IMR-90 (cell line): ENCODE results near the gene CPA4. TPM values are rescaled to one million over a fixed set of nuclear protein-coding genes. Genes with fewer than 3 reads are reported as not detected.
A peak's percentile ranks its signal among the peaks of the same experiment; 100 is the strongest.

Source experiments
- ATAC-seq: fragments of 200-7000 bp; cut with Tn5 transposase; 2 replicates; pipeline ENCODE4 v1.9.1; 2020; ENCODE audit warnings: low read depth, mild to moderate bottlenecking, moderate library complexity
- BruUV-seq: library from RNA; stranded (reverse); fragments of 400-500 nt; replicated peaks from 2 replicates; lab custom pipeline; 2021; lab: Mats Ljungman, UMichigan
- CTCF ChIA-PET: fragments of 300-600 bp; formaldehyde crosslinking; extraction: SDS; loops from one replicate; lab custom pipeline; 2021; ENCODE audit warnings: antibody characterized with exemption; lab: Yijun Ruan, JAX
- POLR2A ChIA-PET: fragments of 300-600 bp; sonication (Branson Sonifier 250); formaldehyde crosslinking; loops from one replicate; lab custom pipeline; 2022; ENCODE audit warnings: antibody characterized with exemption; ENCODE audit not compliant: unreplicated experiment; lab: Charles Lee
- DNase-seq: peaks from one replicate; pipeline ENCODE4 v3.0.0; 2013
- H2AFZ ChIP-seq: replicated peaks from 2 replicates; pipeline ENCODE3; 2013; ENCODE audit warnings: low read length, mild to moderate bottlenecking; ENCODE audit not compliant: poor library complexity
- H2AK5ac ChIP-seq: 2 replicates; pipeline ENCODE4 v1.6.1; 2013; ENCODE audit warnings: low read depth, low read length, inconsistent platforms
- H2AK9ac ChIP-seq: replicated peaks from 2 replicates; pipeline ENCODE3; 2013; ENCODE audit warnings: mild to moderate bottlenecking, low read depth, low read length, moderate library complexity; ENCODE audit not compliant: poor library complexity
- H2BK120ac ChIP-seq: 2 replicates; pipeline ENCODE4 v1.6.1; 2013; ENCODE audit warnings: low read depth, low read length, inconsistent platforms
- H2BK15ac ChIP-seq: 3 replicates; pipeline ENCODE4 v1.6.1; 2013; ENCODE audit warnings: low read depth, low read length, inconsistent platforms
- H2BK20ac ChIP-seq: 2 replicates; pipeline ENCODE4 v1.6.1; 2013; ENCODE audit warnings: low read depth, mild to moderate bottlenecking, inconsistent platforms, low read length, moderate library complexity
- H2BK5ac ChIP-seq: 2 replicates; pipeline ENCODE4 v1.6.1; 2013; ENCODE audit warnings: mild to moderate bottlenecking, low read depth, low read length, inconsistent platforms; ENCODE audit not compliant: poor library complexity, severe bottlenecking
- H3K14ac ChIP-seq: replicated peaks from 2 replicates; pipeline ENCODE4 v1.6.1; 2013; ENCODE audit warnings: low read depth, low read length, inconsistent platforms
- H3K18ac ChIP-seq: 2 replicates; pipeline ENCODE4 v1.6.1; 2013; ENCODE audit warnings: low read depth, low read length, control low read depth
- H3K23ac ChIP-seq: 2 replicates; pipeline ENCODE4 v1.6.1; 2013; ENCODE audit warnings: low read depth, low read length, inconsistent platforms
- H3K27ac ChIP-seq: 2 replicates; pipeline ENCODE4 v1.5.1; 2013; ENCODE audit warnings: mild to moderate bottlenecking, control low read depth, low read length; ENCODE audit not compliant: insufficient read depth
- H3K27me3 ChIP-seq: 2 replicates; pipeline ENCODE4 v1.6.1; 2013; ENCODE audit warnings: low read length; ENCODE audit not compliant: control insufficient read depth, insufficient read depth
- H3K36me3 ChIP-seq: 2 replicates; pipeline ENCODE4 v1.6.1; 2013; ENCODE audit warnings: low read length, mixed read lengths; ENCODE audit not compliant: control insufficient read depth, insufficient read depth
- H3K4ac ChIP-seq: 2 replicates; pipeline ENCODE4 v1.6.1; 2013; ENCODE audit warnings: low read depth, low read length, inconsistent platforms
- H3K4me1 ChIP-seq: 2 replicates; pipeline ENCODE4 v1.6.1; 2013; ENCODE audit warnings: low read length, mixed read lengths; ENCODE audit not compliant: control insufficient read depth, insufficient read depth
- H3K4me2 ChIP-seq: 2 replicates; pipeline ENCODE4 v1.6.1; 2013; ENCODE audit warnings: low read depth, mild to moderate bottlenecking, control low read depth, low read length, moderate library complexity
- H3K4me3 ChIP-seq: 2 replicates; pipeline ENCODE4 v1.5.1; 2013; ENCODE audit warnings: low read depth, mild to moderate bottlenecking, control low read depth, low read length, moderate library complexity; ENCODE audit not compliant: insufficient read depth
- H3K56ac ChIP-seq: 2 replicates; pipeline ENCODE4 v1.6.1; 2013; ENCODE audit warnings: low read length, inconsistent platforms; ENCODE audit not compliant: insufficient read depth; ENCODE audit errors: extremely low read depth
- H3K79me1 ChIP-seq, 2 experiments: 2 replicates each; pipeline ENCODE4 v1.6.1; 2013; ENCODE audit warnings: low read length in 2 of 2, inconsistent platforms in 1 of 2, low read depth in 1 of 2
- H3K9ac ChIP-seq: 2 replicates; pipeline ENCODE4 v1.6.1; 2013; ENCODE audit warnings: low read depth, low read length, control low read depth
- H3K9me1 ChIP-seq: 2 replicates; pipeline ENCODE4 v1.6.1; 2013; ENCODE audit warnings: low read length, inconsistent platforms; ENCODE audit not compliant: insufficient read depth
- H3K9me3 ChIP-seq: 2 replicates; pipeline ENCODE4 v1.6.1; 2013; ENCODE audit warnings: low read length; ENCODE audit not compliant: control insufficient read depth, insufficient read depth
- H4K20me1 ChIP-seq: 2 replicates; pipeline ENCODE4 v1.6.1; 2013; ENCODE audit warnings: low read length, inconsistent platforms; ENCODE audit not compliant: insufficient read depth
- H4K5ac ChIP-seq: 2 replicates; pipeline ENCODE4 v1.6.1; 2013; ENCODE audit warnings: mild to moderate bottlenecking, low read depth, low read length, control low read depth
- H4K8ac ChIP-seq, 2 experiments: 2 replicates each; pipeline ENCODE4 v1.6.1; 2013; ENCODE audit warnings: low read depth in 2 of 2, low read length in 2 of 2, control low read depth in 1 of 2, inconsistent platforms in 1 of 2
- H4K91ac ChIP-seq: 2 replicates; pipeline ENCODE4 v1.6.1; 2013; ENCODE audit warnings: low read depth, low read length, inconsistent platforms; ENCODE audit not compliant: insufficient read depth
- CEBPB ChIP-seq: IDR thresholded peaks from 2 replicates; pipeline ENCODE4 v1.6.1; 2012; ENCODE audit warnings: low read depth, low read length, improper control_type of control experiment
- CHD1 ChIP-seq: IDR thresholded peaks from 2 replicates; pipeline ENCODE4 v1.6.1; 2012; ENCODE audit warnings: low read depth, low read length, improper control_type of control experiment
- CTCF ChIP-seq: conservative IDR thresholded peaks from 2 replicates; pipeline ENCODE4 v1.5.1; 2012; ENCODE audit warnings: mild to moderate bottlenecking, low read depth, low read length, improper control_type of control experiment
- FOS ChIP-seq: fragments of 150-350 bp; IDR thresholded peaks from 2 replicates; pipeline ENCODE4 v1.6.1; 2016; ENCODE audit warnings: low read depth, low read length
- MAFK ChIP-seq: IDR thresholded peaks from 2 replicates; pipeline ENCODE4 v1.6.1; 2012; ENCODE audit warnings: low read depth, low read length, improper control_type of control experiment
- MAZ ChIP-seq: IDR thresholded peaks from 2 replicates; pipeline ENCODE4 v1.6.1; 2012; ENCODE audit warnings: low read depth, mild to moderate bottlenecking, low read length, improper control_type of control experiment, moderate library complexity, borderline replicate concordance
- MXI1 ChIP-seq: IDR thresholded peaks from 2 replicates; pipeline ENCODE4 v1.6.1; 2012; ENCODE audit warnings: low read depth, mild to moderate bottlenecking, low read length, moderate library complexity, borderline replicate concordance
- POLR2A ChIP-seq: IDR thresholded peaks from 2 replicates; pipeline ENCODE4 v1.6.1; 2012; ENCODE audit warnings: mild to moderate bottlenecking, low read depth, low read length
- RAD21 ChIP-seq: IDR thresholded peaks from 2 replicates; pipeline ENCODE4 v1.6.1; 2012; ENCODE audit warnings: low read length, improper control_type of control experiment
- RCOR1 ChIP-seq: IDR thresholded peaks from 2 replicates; pipeline ENCODE4 v1.6.1; 2012; ENCODE audit warnings: mild to moderate bottlenecking, low read length, improper control_type of control experiment; ENCODE audit not compliant: insufficient replicate concordance
- RFX5 ChIP-seq: IDR thresholded peaks from 2 replicates; pipeline ENCODE4 v1.8.0; 2012; ENCODE audit warnings: low read depth, mild to moderate bottlenecking, low read length, moderate library complexity
- SMC3 ChIP-seq: fragments of 150-350 bp; IDR thresholded peaks from 2 replicates; pipeline ENCODE4 v1.6.1; 2016; ENCODE audit warnings: low read depth, mild to moderate bottlenecking, antibody characterized with exemption, low read length, moderate library complexity
- WGBS, 2 experiments: methylation state at CpG; one replicate each; pipeline versions ENCODE4 v1.1.5 to v1.1.7; 2013; ENCODE audit warnings: missing lambda C conversion rate in 2 of 2; ENCODE audit not compliant: insufficient read length in 1 of 2; ENCODE audit errors: extremely low coverage in 2 of 2; 5-methylcytosine and 5-hydroxymethylcytosine counted together
- dilution Hi-C: fragments of 300-500 bp; cut with HindIII; formaldehyde crosslinking; loops from one replicate; pipeline ENCODE4 v1.14.3; 2018; ENCODE audit warnings: low sequenced_read_pairs; ENCODE audit not compliant: unreplicated experiment
- in situ Hi-C: fragments of 300-500 bp; cut with MboI; formaldehyde crosslinking; loops from 3 replicates; pipeline ENCODE4 v1.14.3; 2019; ENCODE audit warnings: low sequenced_read_pairs, inconsistent platforms, mixed read lengths
- intact Hi-C: fragments of 100-400 bp; cut with micrococcal nuclease; formaldehyde crosslinking; loops from 2 replicates; pipeline ENCODE4 v1.10.0; 2022
- polyA plus RNA-seq, 3 experiments: library from polyadenylated mRNA; depleted of rRNA; stranded (reverse); fragments of >200 nt; gene quantifications; 2 replicates each; pipeline ENCODE4 v1.2.3, GENCODE V29; 2012; ENCODE audit warnings: low replicate concordance in 1 of 3
- total RNA-seq: library from RNA; depleted of rRNA; stranded (reverse); fragments of >200 nt; gene quantifications from 2 replicates; pipeline ENCODE4 v1.2.3, GENCODE V29; 2012
- TF ChIP-seq, protein P1 (sequence below): fragments of 150-350 bp; IDR thresholded peaks from 2 replicates; pipeline ENCODE4 v1.6.1; 2017; ENCODE audit warnings: mild to moderate bottlenecking, antibody characterized with exemption, low read length, low read depth

Gene CPA4
- total and polyA plus RNA-seq, 2 of the 4 experiments (the other 2 are of a cell fraction): 316 to 365 TPM

DNA sequence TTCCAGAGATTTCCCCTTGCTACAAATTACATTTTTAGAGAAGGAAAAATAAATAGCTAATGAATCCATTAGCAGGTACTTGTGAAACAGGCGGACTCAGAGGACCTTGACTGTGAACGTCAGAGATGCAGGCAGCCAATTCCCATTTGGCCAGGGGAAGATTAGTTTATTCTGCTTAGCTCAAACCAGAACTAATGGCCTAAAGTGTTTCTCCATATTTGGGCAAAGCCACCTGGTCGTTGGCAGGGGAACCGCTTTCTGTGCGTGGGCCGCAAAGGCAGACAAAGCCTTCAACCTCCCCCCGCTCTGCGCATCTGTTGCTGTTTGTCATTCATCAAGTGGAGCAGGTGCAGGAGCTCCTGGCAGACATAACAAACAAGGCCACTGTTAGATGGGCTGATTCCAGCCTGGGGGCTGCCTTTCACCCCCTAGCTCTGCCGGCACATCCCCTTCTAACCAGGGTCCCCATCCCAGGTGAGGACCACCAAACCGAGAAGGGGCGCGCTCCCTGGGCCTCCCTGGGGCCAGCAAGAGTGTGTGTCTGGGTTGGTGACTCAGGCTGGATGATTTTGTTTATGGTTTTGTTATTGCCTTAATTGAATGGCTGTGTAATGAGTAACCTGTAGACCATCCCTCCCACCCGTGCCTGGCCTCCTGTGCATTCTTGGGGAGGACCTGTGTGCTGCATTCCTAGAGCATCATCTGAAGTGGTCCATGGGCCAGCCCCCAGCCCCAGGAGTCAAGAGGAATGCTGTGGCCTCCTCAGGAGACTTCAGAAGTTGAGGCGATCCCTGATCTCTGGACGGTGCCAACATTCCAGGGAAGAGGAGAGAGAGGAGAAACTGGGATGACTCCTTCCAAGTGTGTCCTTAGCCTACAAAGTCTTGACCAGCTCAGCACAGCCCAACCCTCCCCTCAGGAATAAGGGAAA lies 72.8 kb downstream of the CPA4 start:
- H4K20me1 ChIP-seq: no peaks in the 10 kb centered on the region
- peak overlapping the region; percentile 63 for H2BK15ac ChIP-seq
- ATAC-seq (peak; percentile 56), DNase-seq (peak; percentile 94)
- peak overlapping the region; percentile 78 for H3K27ac ChIP-seq
- no peaks in the 10 kb centered on the region for H3K36me3 ChIP-seq
- peak overlapping the region; percentile 77 for H3K56ac ChIP-seq
- H3K23ac ChIP-seq: peak overlapping the region; percentile 70
- H3K4me1 ChIP-seq: peaks cover 43% of the 10 kb centered on the region
- peak overlapping the region; percentile 96 for H2BK5ac ChIP-seq
- ChIA-PET POLR2A (interaction anchor here (1.1 kb wide), 1 partner anchor 129 kb away, joined by 3 read pairs; no protein-coding TSS in a partner anchor), CTCF (no interaction called here)
- dilution Hi-C loops: no loop called here
- peak overlapping the region; percentile 95 for H4K91ac ChIP-seq
- peak overlapping the region; percentile 24; the same call in 1 of the 2 replicates for H3K4me2 ChIP-seq
- peak overlapping the region; percentile 71 for H4K5ac ChIP-seq
- H3K27me3 ChIP-seq: no peaks in the 10 kb centered on the region
- H2BK20ac ChIP-seq: peak overlapping the region; percentile 96
- intact Hi-C loops: no loop called here
- H2BK120ac ChIP-seq: peak overlapping the region; percentile 98
- H2AFZ ChIP-seq: peak overlapping the region; percentile 73
- peaks cover 0 to 10% of the 10 kb centered on the region in 2 experiments; a peak in 1 of 4 replicates for H3K79me1 ChIP-seq
- peak overlapping the region; percentile 100 for H2AK5ac ChIP-seq
- no peak overlapping the region for H3K4me3 ChIP-seq
- H4K8ac ChIP-seq: peak overlapping the region; percentile 83 to 96
- H3K14ac ChIP-seq: peak overlapping the region; percentile 89
- no peaks in the 10 kb centered on the region for H3K9me3 ChIP-seq
- H3K4ac ChIP-seq: peak overlapping the region; percentile 99
- no TSS peak for BruUV-seq
- H2AK9ac ChIP-seq: peak overlapping the region; percentile 76
- in situ Hi-C loops: no loop called here
- H3K9ac ChIP-seq: no peak overlapping the region
- WGBS, 2 experiments: 42% methylated on average over 5 of the region's 15 CpGs; no CpG with 5 or more reads in 1 of the 2 experiments
- H3K18ac ChIP-seq: peak overlapping the region; percentile 86
- H3K9me1 ChIP-seq: peaks cover 44% of the 10 kb centered on the region
- no peak; the same call in 1 of the 2 replicates for TF ChIP-seq RAD21
- peak; percentile 25 for TF ChIP-seq RCOR1
- TF ChIP-seq CHD1: no peak
- no peak for TF ChIP-seq CTCF
- peak; percentile 66 for TF ChIP-seq CEBPB
- TF ChIP-seq FOS: peak; percentile 91
- TF ChIP-seq, protein P1, sequence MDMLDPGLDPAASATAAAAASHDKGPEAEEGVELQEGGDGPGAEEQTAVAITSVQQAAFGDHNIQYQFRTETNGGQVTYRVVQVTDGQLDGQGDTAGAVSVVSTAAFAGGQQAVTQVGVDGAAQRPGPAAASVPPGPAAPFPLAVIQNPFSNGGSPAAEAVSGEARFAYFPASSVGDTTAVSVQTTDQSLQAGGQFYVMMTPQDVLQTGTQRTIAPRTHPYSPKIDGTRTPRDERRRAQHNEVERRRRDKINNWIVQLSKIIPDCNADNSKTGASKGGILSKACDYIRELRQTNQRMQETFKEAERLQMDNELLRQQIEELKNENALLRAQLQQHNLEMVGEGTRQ: no peak
- no peak for TF ChIP-seq MAFK
- no peak for TF ChIP-seq SMC3
- no peak for TF ChIP-seq RFX5
- TF ChIP-seq POLR2A: no peak
- no peak for TF ChIP-seq MAZ
- no peak for TF ChIP-seq MXI1
